GM21381 (cell line): ENCODE results near the gene TRAF5.

Experiments
- ATAC-seq: cut with Tn5 transposase; IDR thresholded peaks from one replicate; pipeline ENCODE4 v1.9.1; 2021; ENCODE audit warnings: mild to moderate bottlenecking, moderate library complexity; ENCODE audit not compliant: unreplicated experiment

TRAF5 gene

GRCh38 chr1:211328084-211328694 lies 1.6 kb downstream of the TRAF5 start:
- no peak for ATAC-seq

- ATAC-seq, result no peak
These were observed 2.3 kb downstream of the TRAF5 start for GRCh38 chr1:211328866-211329475.

- ATAC-seq, result peak; percentile 50
These were observed 3.1 kb downstream of the TRAF5 start for GRCh38 chr1:211329764-211330201.

GRCh38 chr1:211330282-211330936 lies 3.8 kb downstream of the TRAF5 start:
- ATAC-seq, result no peak

GRCh38 chr1:211331011-211331709 lies 4.5 kb downstream of the TRAF5 start:
- ATAC-seq, result no peak

GRCh38 chr1:211332036-211332616 lies 5.5 kb downstream of the TRAF5 start:
- ATAC-seq, result no peak

- ATAC-seq, result no peak
These were observed 6.2 kb downstream of the TRAF5 start for GRCh38 chr1:211332830-211333229.

GRCh38 chr1:211333906-211334305 lies 7.3 kb downstream of the TRAF5 start:
- no peak for ATAC-seq

- ATAC-seq, result no peak
These were observed 8.4 kb downstream of the TRAF5 start for GRCh38 chr1:211334986-211335385.

GRCh38 chr1:211335522-211336157 lies 9.0 kb downstream of the TRAF5 start:
- ATAC-seq, result peak; percentile 90

- ATAC-seq, result no peak
These were observed 9.5 kb downstream of the TRAF5 start for GRCh38 chr1:211336161-211336560.

GRCh38 chr1:211336775-211337174 lies 10.1 kb downstream of the TRAF5 start:
- ATAC-seq, result no peak

GRCh38 chr1:211337430-211338223 lies 11.0 kb downstream of the TRAF5 start:
- no peak for ATAC-seq

GRCh38 chr1:211338224-211338620 lies 11.6 kb downstream of the TRAF5 start:
- ATAC-seq, result no peak

GRCh38 chr1:211339631-211340041 lies 13.0 kb downstream of the TRAF5 start:
- ATAC-seq, result no peak

GRCh38 chr1:211340622-211341507 lies 14.2 kb downstream of the TRAF5 start:
- no peak for ATAC-seq

- ATAC-seq, result no peak
These were observed 15.4 kb downstream of the TRAF5 start for GRCh38 chr1:211341999-211342398.

- no peak for ATAC-seq
These were observed 17.0 kb downstream of the TRAF5 start for GRCh38 chr1:211343607-211344006.

GRCh38 chr1:211344152-211344618 lies 17.6 kb downstream of the TRAF5 start:
- ATAC-seq, result no peak
